A172 (cell line): ENCODE measurements around the gene DNAAF3. TPM values are rescaled to one million over a fixed set of nuclear protein-coding genes. Genes with fewer than 3 reads are reported as not detected.

Experiments
- DNase-seq: peaks from one replicate; pipeline ENCODE4 v3.0.0-alpha.2; 2015; ENCODE audit warnings: low spot score
- total RNA-seq: library from RNA; depleted of rRNA; stranded (reverse); fragments of >200 nt; shearing (Covaris generic); gene quantifications from 2 replicates; pipeline ENCODE4 v1.2.3, GENCODE V29; 2014; rRNA removed

Gene DNAAF3
- total RNA-seq, 1 experiment from 2014 or later, result 15.6 TPM

- peak; percentile 65 for DNase-seq
Measured at GRCh38 chr19:55116232-55116858, 50.1 kb downstream of the DNAAF3 start.

- peak; percentile 55 for DNase-seq
Measured at GRCh38 chr19:55115446-55116065, 50.9 kb downstream of the DNAAF3 start.

DNA sequence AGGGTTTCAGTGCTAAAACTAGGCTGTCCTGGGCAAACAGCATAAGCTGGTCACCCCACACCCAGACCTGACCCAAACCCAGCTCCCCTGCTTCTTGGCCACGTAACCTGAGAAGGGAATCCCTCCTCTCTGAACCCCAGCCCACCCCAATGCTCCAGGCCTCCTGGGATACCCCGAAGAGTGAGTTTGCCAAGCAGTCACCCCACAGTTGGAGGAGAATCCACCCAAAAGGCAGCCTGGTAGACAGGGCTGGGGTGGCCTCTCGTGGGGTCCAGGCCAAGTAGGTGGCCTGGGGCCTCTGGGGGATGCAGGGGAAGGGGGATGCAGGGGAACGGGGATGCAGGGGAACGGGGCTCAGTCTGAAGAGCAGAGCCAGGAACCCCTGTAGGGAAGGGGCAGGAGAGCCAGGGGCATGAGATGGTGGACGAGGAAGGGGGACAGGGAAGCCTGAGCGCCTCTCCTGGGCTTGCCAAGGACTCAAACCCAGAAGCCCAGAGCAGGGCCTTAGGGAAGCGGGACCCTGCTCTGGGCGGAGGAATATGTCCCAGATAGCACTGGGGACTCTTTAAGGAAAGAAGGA, 51.8 kb downstream of the DNAAF3 start:
- no peak for DNase-seq

- DNase-seq, result peak; percentile 88
Measured at GRCh38 chr19:55113570-55114039, 52.8 kb downstream of the DNAAF3 start.

- DNase-seq, result peak; percentile 44
Measured at GRCh38 chr19:55112777-55113569, 53.4 kb downstream of the DNAAF3 start.

DNA sequence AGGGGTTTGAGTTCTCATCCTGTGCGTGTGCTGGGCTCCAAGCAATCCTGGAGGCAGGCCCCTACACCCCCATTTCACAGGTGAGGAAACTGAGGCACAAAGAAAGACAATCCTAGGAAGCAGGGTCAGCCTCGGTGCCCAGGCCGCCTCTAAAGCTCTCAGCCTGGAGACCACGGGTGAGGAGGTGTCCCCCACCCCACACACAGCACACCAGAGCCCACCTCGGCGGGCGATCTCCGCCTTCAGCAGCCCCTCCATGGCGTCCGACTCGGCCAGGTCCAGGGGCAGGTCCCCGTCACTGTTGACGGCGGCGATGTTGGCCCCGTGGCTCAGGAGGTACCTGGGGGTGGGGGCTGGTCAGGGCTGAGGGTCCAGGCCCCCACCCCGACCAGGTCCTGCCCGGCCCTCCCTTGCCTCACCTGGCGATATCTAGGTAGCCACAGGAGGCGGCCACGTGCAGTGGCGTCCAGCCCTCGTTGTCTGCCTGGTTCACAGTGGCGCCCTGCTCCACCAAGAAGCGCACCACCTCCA, 54.1 kb downstream of the DNAAF3 start:
- DNase-seq, result no peak

- DNase-seq, result no peak
Measured at GRCh38 chr19:55111238-55111831, 55.1 kb downstream of the DNAAF3 start.

DNA sequence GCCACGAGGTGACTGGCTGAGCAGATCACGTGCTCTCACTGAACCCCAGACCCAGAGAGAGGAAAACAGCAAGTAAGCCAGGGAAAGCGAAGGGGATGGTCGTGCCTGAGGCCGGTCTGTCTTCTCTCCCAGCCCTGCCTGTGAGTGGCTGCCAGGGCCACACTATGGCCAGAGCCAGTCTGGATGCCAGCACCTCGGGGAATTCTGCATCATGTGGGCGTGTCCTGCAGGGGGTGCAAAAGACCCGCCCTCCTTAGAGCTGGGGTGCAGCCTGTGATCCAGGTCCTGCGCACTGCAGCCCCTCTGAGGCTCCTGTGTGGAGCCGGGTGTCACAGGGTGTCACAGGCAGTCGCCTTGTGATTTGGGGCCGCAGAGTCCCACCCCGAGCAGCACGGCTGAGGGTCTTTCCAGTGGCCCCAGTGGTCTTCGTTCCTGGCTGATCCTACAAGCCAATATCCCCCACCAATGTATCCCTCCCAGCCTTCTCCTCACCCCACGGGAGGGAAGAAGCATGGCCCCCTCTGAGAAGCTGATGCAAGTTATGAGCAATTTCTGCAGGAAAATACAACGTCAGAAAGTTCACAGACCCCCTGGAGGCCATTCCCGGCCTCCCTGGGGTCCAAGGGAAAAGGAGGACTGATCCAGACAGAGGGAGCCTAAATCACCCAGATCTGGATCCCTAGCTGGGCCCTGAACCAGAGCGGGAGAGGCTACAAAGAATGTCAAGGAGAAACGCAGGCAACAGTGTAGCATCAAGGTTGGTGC, 56.7 kb downstream of the DNAAF3 start:
- no peak for DNase-seq

Other genes starting within 250 kb of the DNAAF3 start
- gene NLRP7, start 219.1 kb downstream of the DNAAF3 start, total RNA-seq, result not detected in 2 replicates
- gene NLRP2, start 200.2 kb downstream of the DNAAF3 start, total RNA-seq, result not detected in 2 replicates
- gene GP6, start 128.3 kb downstream of the DNAAF3 start, total RNA-seq, result 0.07 and 0.48 TPM in 2 replicates
- gene RDH13, start 103.5 kb downstream of the DNAAF3 start, total RNA-seq, result 10.0 and 11.2 TPM in 2 replicates
- gene EPS8L1, start 90.7 kb downstream of the DNAAF3 start, total RNA-seq, result 4.0 and 9.8 TPM in 2 replicates
- gene PPP1R12C, start 49.0 kb downstream of the DNAAF3 start, total RNA-seq, result 85.7 and 87.4 TPM in 2 replicates
- gene TNNT1, start 17.4 kb downstream of the DNAAF3 start, total RNA-seq, result 467 and 500 TPM in 2 replicates
- gene TNNI3, start 8.9 kb downstream of the DNAAF3 start, total RNA-seq, result 0.77 TPM in 1 of 2 replicates, not detected in the other
- gene SYT5, start 13.7 kb upstream of the DNAAF3 start, total RNA-seq, result 0.09 and 1.8 TPM in 2 replicates
- 12.3 and 18.4 TPM in 2 replicates for gene PTPRH, start 42.9 kb upstream of the DNAAF3 start, total RNA-seq
- gene TMEM86B, start 62.1 kb upstream of the DNAAF3 start, total RNA-seq, result 1.6 and 3.4 TPM in 2 replicates
- 73.6 and 80.1 TPM in 2 replicates for gene PPP6R1, start 92.4 kb upstream of the DNAAF3 start, total RNA-seq
- 88.0 and 108 TPM in 2 replicates for gene HSPBP1, start 113.5 kb upstream of the DNAAF3 start, total RNA-seq
- 11.6 and 12.8 TPM in 2 replicates for gene BRSK1, start 117.4 kb upstream of the DNAAF3 start, total RNA-seq
- not detected in 2 replicates for gene TMEM150B, start 158.7 kb upstream of the DNAAF3 start, total RNA-seq
- 19.1 and 19.8 TPM in 2 replicates for gene KMT5C, start 173.3 kb upstream of the DNAAF3 start, total RNA-seq
- 0.28 TPM in 1 of 2 replicates, not detected in the other for gene COX6B2, start 188.1 kb upstream of the DNAAF3 start, total RNA-seq
- gene GARIN5B, start 196.6 kb upstream of the DNAAF3 start, total RNA-seq, result not detected in 2 replicates
- gene IL11, start 203.8 kb upstream of the DNAAF3 start, total RNA-seq, result 8.4 and 9.4 TPM in 2 replicates
- not detected in 2 replicates for gene TMEM190, start 210.2 kb upstream of the DNAAF3 start, total RNA-seq
- 1.2 TPM in 1 of 2 replicates, not detected in the other for gene TMEM238, start 217.7 kb upstream of the DNAAF3 start, total RNA-seq
- 453 and 647 TPM in 2 replicates for gene RPL28, start 219.3 kb upstream of the DNAAF3 start, total RNA-seq
- gene UBE2S, start 241.2 kb upstream of the DNAAF3 start, total RNA-seq, result 272 and 464 TPM in 2 replicates